ENCODE data around the gene MFSD12. TPM values are rescaled to one million over a fixed set of nuclear protein-coding genes. Genes with fewer than 3 reads are reported as not detected.

The MFSD12 gene
- total RNA-seq, 1 donor from 2014 or later, result 181 TPM

DNA sequence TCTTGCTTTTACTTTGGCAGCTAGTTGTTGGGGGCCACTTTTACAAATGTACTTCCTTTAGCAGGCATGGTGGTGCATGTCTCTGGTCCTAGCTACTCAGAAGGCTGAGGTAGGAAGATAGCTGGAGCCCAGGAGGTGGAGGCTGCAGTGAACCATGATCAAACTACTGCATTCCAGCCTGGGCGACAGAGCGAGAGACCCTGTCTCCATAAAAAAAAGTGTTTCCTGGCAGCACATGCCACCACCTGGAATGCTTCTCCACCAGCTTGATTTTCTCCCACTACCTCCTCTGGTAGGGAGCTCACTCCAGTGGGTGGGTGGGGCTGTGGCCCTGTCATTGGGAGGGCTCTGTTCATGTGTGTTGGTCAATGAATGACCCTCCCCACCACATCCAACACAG lies 38.7 kb downstream of the MFSD12 start:
- Histone ChIP-seq H3K27ac (ENCODE audit: low read depth, low read length) (no peak overlapping the region), H2AFZ (ENCODE audit: low read depth, low read length) (no peak overlapping the region), H3K4me3 (ENCODE audit: insufficient read depth, low read depth, low read length) (no peak overlapping the region), H3K79me2 (ENCODE audit: insufficient read depth, low read length) (peaks cover 99% of the 10 kb centered on the region), H3K4me2 (ENCODE audit: low read length) (no peak overlapping the region), H3K9me3 (ENCODE audit: insufficient read depth, low read depth, low read length) (no peaks in the 10 kb centered on the region), H3K4me1 (ENCODE audit: insufficient read depth, low read length) (peaks cover 7% of the 10 kb centered on the region), H4K20me1 (ENCODE audit: insufficient read depth, low read length) (peaks cover 98% of the 10 kb centered on the region), H3K27me3 (ENCODE audit: insufficient read depth, low read length) (no peaks in the 10 kb centered on the region), H3K36me3 (ENCODE audit: insufficient read depth, low read length) (peaks cover 2% of the 10 kb centered on the region), H3K9ac (ENCODE audit: low read length) (no peak overlapping the region)
- TF ChIP-seq, protein P1, sequence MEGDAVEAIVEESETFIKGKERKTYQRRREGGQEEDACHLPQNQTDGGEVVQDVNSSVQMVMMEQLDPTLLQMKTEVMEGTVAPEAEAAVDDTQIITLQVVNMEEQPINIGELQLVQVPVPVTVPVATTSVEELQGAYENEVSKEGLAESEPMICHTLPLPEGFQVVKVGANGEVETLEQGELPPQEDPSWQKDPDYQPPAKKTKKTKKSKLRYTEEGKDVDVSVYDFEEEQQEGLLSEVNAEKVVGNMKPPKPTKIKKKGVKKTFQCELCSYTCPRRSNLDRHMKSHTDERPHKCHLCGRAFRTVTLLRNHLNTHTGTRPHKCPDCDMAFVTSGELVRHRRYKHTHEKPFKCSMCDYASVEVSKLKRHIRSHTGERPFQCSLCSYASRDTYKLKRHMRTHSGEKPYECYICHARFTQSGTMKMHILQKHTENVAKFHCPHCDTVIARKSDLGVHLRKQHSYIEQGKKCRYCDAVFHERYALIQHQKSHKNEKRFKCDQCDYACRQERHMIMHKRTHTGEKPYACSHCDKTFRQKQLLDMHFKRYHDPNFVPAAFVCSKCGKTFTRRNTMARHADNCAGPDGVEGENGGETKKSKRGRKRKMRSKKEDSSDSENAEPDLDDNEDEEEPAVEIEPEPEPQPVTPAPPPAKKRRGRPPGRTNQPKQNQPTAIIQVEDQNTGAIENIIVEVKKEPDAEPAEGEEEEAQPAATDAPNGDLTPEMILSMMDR (IDR thresholded peaks at IDR 0.05; ENCODE audit: insufficient read depth, low read depth, low read length), result no peak
- TF ChIP-seq EZH2 (IDR thresholded peaks at IDR 0.05; ENCODE audit: insufficient read depth, low read length), result no peak
- Mint-ChIP-seq H3K27ac (ENCODE audit: unreplicated experiment) (peak overlapping the region; percentile 9), H3K9me3 (ENCODE audit: unreplicated experiment) (no peaks in the 10 kb centered on the region), H3K36me3 (ENCODE audit: low read depth, unreplicated experiment) (peaks cover 5% of the 10 kb centered on the region), H3K27me3 (ENCODE audit: low read depth, unreplicated experiment) (no peaks in the 10 kb centered on the region), H3K4me3 (ENCODE audit: unreplicated experiment) (no peak overlapping the region), H3K4me1 (ENCODE audit: low read depth, unreplicated experiment) (peaks cover 16% of the 10 kb centered on the region)
- no peak for DNase-seq (ENCODE audit: low read depth)
- no peak for FAIRE-seq

DNA sequence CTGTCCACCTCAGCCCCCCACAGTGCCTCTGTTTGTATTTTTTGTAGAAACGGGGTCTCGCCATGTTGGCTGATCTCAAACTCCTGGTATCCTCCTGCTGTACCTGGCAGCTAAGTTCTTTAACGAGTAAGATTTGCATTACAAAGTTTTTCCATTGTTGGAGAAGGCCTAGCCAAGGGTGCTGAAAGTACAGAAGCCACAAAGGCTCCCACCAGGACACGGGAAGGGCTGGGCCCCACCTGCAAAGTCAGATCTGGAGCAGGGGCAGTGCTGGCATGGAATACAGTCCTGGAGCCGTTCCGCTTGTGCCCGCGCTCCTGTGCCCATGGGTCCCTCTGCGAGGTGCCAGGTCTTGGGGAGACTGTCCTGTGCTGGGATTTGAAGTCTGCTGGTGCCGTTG lies 39.1 kb downstream of the MFSD12 start:
- no peak overlapping the region for H3K9ac ChIP-seq (ENCODE audit: low read length)
- FAIRE-seq (no peak), DNase-seq (ENCODE audit: low read depth) (no peak)
- TF ChIP-seq, protein P1 (IDR thresholded peaks at IDR 0.05; ENCODE audit: insufficient read depth, low read depth, low read length), result no peak
- TF ChIP-seq EZH2 (IDR thresholded peaks at IDR 0.05; ENCODE audit: insufficient read depth, low read length), result no peak
- no peaks in the 10 kb centered on the region for H3K9me3 ChIP-seq (ENCODE audit: insufficient read depth, low read depth, low read length)
- H3K4me3 Mint-ChIP-seq (ENCODE audit: unreplicated experiment), result no peak overlapping the region
- H3K4me2 ChIP-seq (ENCODE audit: low read length), result no peak overlapping the region
- peaks cover 2% of the 10 kb centered on the region for H3K36me3 ChIP-seq (ENCODE audit: insufficient read depth, low read length)
- H4K20me1 ChIP-seq (ENCODE audit: insufficient read depth, low read length), result peaks cover 98% of the 10 kb centered on the region
- peaks cover 16% of the 10 kb centered on the region for H3K4me1 Mint-ChIP-seq (ENCODE audit: low read depth, unreplicated experiment)
- H3K27ac ChIP-seq (ENCODE audit: low read depth, low read length), result no peak overlapping the region
- no peaks in the 10 kb centered on the region for H3K9me3 Mint-ChIP-seq (ENCODE audit: unreplicated experiment)
- no peaks in the 10 kb centered on the region for H3K27me3 ChIP-seq (ENCODE audit: insufficient read depth, low read length)
- H2AFZ ChIP-seq (ENCODE audit: low read depth, low read length), result no peak overlapping the region
- peaks cover 11% of the 10 kb centered on the region for H3K4me1 ChIP-seq (ENCODE audit: insufficient read depth, low read length)
- no peaks in the 10 kb centered on the region for H3K27me3 Mint-ChIP-seq (ENCODE audit: low read depth, unreplicated experiment)
- peaks cover 5% of the 10 kb centered on the region for H3K36me3 Mint-ChIP-seq (ENCODE audit: low read depth, unreplicated experiment)
- H3K4me3 ChIP-seq (ENCODE audit: insufficient read depth, low read depth, low read length), result no peak overlapping the region
- H3K27ac Mint-ChIP-seq (ENCODE audit: unreplicated experiment), result peak overlapping the region; percentile 9
- peaks cover 99% of the 10 kb centered on the region for H3K79me2 ChIP-seq (ENCODE audit: insufficient read depth, low read length)

DNA sequence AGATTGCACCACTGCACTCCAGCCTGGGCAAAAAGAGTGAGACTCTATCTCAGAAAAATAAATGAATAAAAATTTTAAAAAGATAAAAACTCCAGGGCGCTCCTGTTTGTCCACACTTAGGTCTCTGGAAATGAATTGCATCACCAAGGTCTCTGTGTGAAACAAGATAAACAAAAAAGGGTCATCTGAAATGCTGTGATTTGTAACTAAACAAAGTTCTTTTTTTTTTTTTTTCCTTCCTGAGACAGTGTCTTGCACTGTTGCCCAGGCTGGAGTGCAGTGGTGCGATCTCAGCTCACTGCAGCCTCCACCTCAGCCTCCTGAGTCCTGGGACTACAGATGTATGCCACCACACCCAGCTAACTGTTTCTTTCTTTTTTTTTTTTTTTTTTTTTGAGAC lies 39.7 kb downstream of the MFSD12 start:
- Mint-ChIP-seq H3K27ac (ENCODE audit: unreplicated experiment) (no peak overlapping the region), H3K27me3 (ENCODE audit: low read depth, unreplicated experiment) (no peaks in the 10 kb centered on the region)
- no peak for FAIRE-seq

More for the DNA sequence above, 39.7 kb downstream of the MFSD12 start:
- Histone ChIP-seq H3K36me3 (ENCODE audit: insufficient read depth, low read length) (peaks cover 2% of the 10 kb centered on the region), H4K20me1 (ENCODE audit: insufficient read depth, low read length) (peaks cover 98% of the 10 kb centered on the region), H3K9me3 (ENCODE audit: insufficient read depth, low read depth, low read length) (no peaks in the 10 kb centered on the region), H3K4me1 (ENCODE audit: insufficient read depth, low read length) (peaks cover 12% of the 10 kb centered on the region), H3K4me2 (ENCODE audit: low read length) (no peak overlapping the region), H3K9ac (ENCODE audit: low read length) (no peak overlapping the region), H3K27me3 (ENCODE audit: insufficient read depth, low read length) (no peaks in the 10 kb centered on the region), H3K4me3 (ENCODE audit: insufficient read depth, low read depth, low read length) (no peak overlapping the region), H3K27ac (ENCODE audit: low read depth, low read length) (no peak overlapping the region), H3K79me2 (ENCODE audit: insufficient read depth, low read length) (peaks cover 100% of the 10 kb centered on the region), H2AFZ (ENCODE audit: low read depth, low read length) (no peak overlapping the region)
- Mint-ChIP-seq H3K9me3 (ENCODE audit: unreplicated experiment) (no peaks in the 10 kb centered on the region), H3K4me1 (ENCODE audit: low read depth, unreplicated experiment) (peaks cover 16% of the 10 kb centered on the region), H3K4me3 (ENCODE audit: unreplicated experiment) (no peak overlapping the region), H3K36me3 (ENCODE audit: low read depth, unreplicated experiment) (peaks cover 5% of the 10 kb centered on the region)
- no peak for DNase-seq (ENCODE audit: low read depth)
- TF ChIP-seq, protein P1 (IDR thresholded peaks at IDR 0.05; ENCODE audit: insufficient read depth, low read depth, low read length), result no peak
- no peak for TF ChIP-seq EZH2 (IDR thresholded peaks at IDR 0.05; ENCODE audit: insufficient read depth, low read length)

Measured in astrocyte (in vitro differentiated cells and primary cell).